Fibroblast of pulmonary artery (primary cell): ENCODE data around the gene PITHD1.

Source experiments
- DNase-seq: peaks from one replicate; pipeline ENCODE4 v3.0.0-alpha.2; 2010; ENCODE audit warnings: low read depth
- H3K4me3 ChIP-seq: replicated peaks from 2 replicates; pipeline ENCODE4 v1.5.1; 2011; ENCODE audit warnings: low read depth, mild to moderate bottlenecking, control low read depth, low read length, moderate library complexity
- CTCF ChIP-seq: IDR thresholded peaks from 2 replicates; pipeline ENCODE4 v1.5.1; 2011; ENCODE audit warnings: mild to moderate bottlenecking, control low read depth, low read length, inconsistent platforms; ENCODE audit errors: missing control alignments

Gene PITHD1

GRCh38 chr1:23806280-23806679 is 28.1 kb downstream of the PITHD1 start:
- H3K4me3 ChIP-seq = no peak overlapping the region
- no peak for TF ChIP-seq CTCF
- no peak for DNase-seq

GRCh38 chr1:23807453-23807852 is 29.2 kb downstream of the PITHD1 start:
- no peak for DNase-seq
- no peak overlapping the region for H3K4me3 ChIP-seq
- no peak for TF ChIP-seq CTCF

GRCh38 chr1:23809751-23810171 is 31.5 kb downstream of the PITHD1 start:
- peak; percentile 79 for TF ChIP-seq CTCF
- DNase-seq = peak; percentile 74
- H3K4me3 ChIP-seq = no peak overlapping the region

- no peak overlapping the region for H3K4me3 ChIP-seq
- peak; percentile 54 for DNase-seq
- peak; percentile 74 for TF ChIP-seq CTCF
Measured at GRCh38 chr1:23810818-23811540, 32.8 kb downstream of the PITHD1 start.

- TF ChIP-seq CTCF = no peak
- DNase-seq = no peak
- H3K4me3 ChIP-seq = no peak overlapping the region
Measured at GRCh38 chr1:23814016-23814415, 35.8 kb downstream of the PITHD1 start.

GRCh38 chr1:23816361-23816760 is 38.1 kb downstream of the PITHD1 start:
- no peak for TF ChIP-seq CTCF
- H3K4me3 ChIP-seq = no peak overlapping the region
- DNase-seq = no peak

GRCh38 chr1:23816906-23817305 is 38.7 kb downstream of the PITHD1 start:
- TF ChIP-seq CTCF = no peak
- no peak for DNase-seq
- no peak overlapping the region for H3K4me3 ChIP-seq
